Measurements from ENCODE around the gene UBE2QL1. TPM values are rescaled to one million over a fixed set of nuclear protein-coding genes. Genes with fewer than 3 reads are reported as not detected.
A peak's percentile ranks its signal among the peaks of the same experiment; 100 is the strongest.
"Not testable (repeated sequence)": the region's sequence is repeated elsewhere in the genome, so short reads cannot be mapped to it uniquely, and the experiment has no call there.

UBE2QL1 gene
- total RNA-seq, 1 donor, result under 0.01 TPM

- no peak for DNase-seq (ENCODE audit: low read depth in 2 of 3, low spot score in 2 of 3)
Observed at GRCh38 chr5:6494939-6495338, 46.3 kb downstream of the UBE2QL1 start.

GRCh38 chr5:6495433-6496206 is 47.0 kb downstream of the UBE2QL1 start:
- no peak for DNase-seq (ENCODE audit: low read depth in 2 of 3, low spot score in 2 of 3)

- no peak for DNase-seq (ENCODE audit: low read depth in 2 of 3, low spot score in 2 of 3)
Observed at GRCh38 chr5:6496207-6496584, 47.5 kb downstream of the UBE2QL1 start.

GRCh38 chr5:6496636-6497035 is 48.0 kb downstream of the UBE2QL1 start:
- DNase-seq (ENCODE audit: low read depth in 2 of 3, low spot score in 2 of 3), result no peak

GRCh38 chr5:6497262-6497661 is 48.6 kb downstream of the UBE2QL1 start:
- DNase-seq (ENCODE audit: low read depth in 2 of 3, low spot score in 2 of 3), result no peak

GRCh38 chr5:6498968-6499367 is 50.3 kb downstream of the UBE2QL1 start:
- DNase-seq (ENCODE audit: low read depth in 2 of 3, low spot score in 2 of 3), result no peak

- DNase-seq (ENCODE audit: low read depth in 2 of 3, low spot score in 2 of 3), result no peak
Observed at GRCh38 chr5:6501701-6502100, 53.0 kb downstream of the UBE2QL1 start.

- DNase-seq (ENCODE audit: low read depth in 2 of 3, low spot score in 2 of 3), result no peak
Observed at GRCh38 chr5:6502421-6502820, 53.8 kb downstream of the UBE2QL1 start.

- no peak for DNase-seq (ENCODE audit: low read depth in 2 of 3, low spot score in 2 of 3)
Observed at GRCh38 chr5:6503342-6503741, 54.7 kb downstream of the UBE2QL1 start.

- peak in 2 of 3 donors; percentile 56 to 67 for DNase-seq (ENCODE audit: low read depth in 2 of 3, low spot score in 2 of 3)
Observed at GRCh38 chr5:6504677-6505415, 56.2 kb downstream of the UBE2QL1 start.

GRCh38 chr5:6505416-6505755 is 56.7 kb downstream of the UBE2QL1 start:
- no peak for DNase-seq (ENCODE audit: low read depth in 2 of 3, low spot score in 2 of 3)

GRCh38 chr5:6505783-6506557 is 57.3 kb downstream of the UBE2QL1 start:
- no peak for DNase-seq (ENCODE audit: low read depth in 2 of 3, low spot score in 2 of 3)

- DNase-seq (ENCODE audit: low read depth in 2 of 3, low spot score in 2 of 3), result peak in 2 of 3 donors; percentile 31 to 50
Observed at GRCh38 chr5:6506611-6507010, 58.0 kb downstream of the UBE2QL1 start.

- DNase-seq (ENCODE audit: low read depth in 2 of 3, low spot score in 2 of 3), result no peak
Observed at GRCh38 chr5:6508931-6509330, 60.3 kb downstream of the UBE2QL1 start.

GRCh38 chr5:6510132-6510531 is 61.5 kb downstream of the UBE2QL1 start:
- DNase-seq (ENCODE audit: low read depth in 2 of 3, low spot score in 2 of 3), result no peak

- no peak for DNase-seq (ENCODE audit: low read depth in 2 of 3, low spot score in 2 of 3)
Observed at GRCh38 chr5:6510973-6511372, 62.3 kb downstream of the UBE2QL1 start.

GRCh38 chr5:6515812-6516211 is 67.2 kb downstream of the UBE2QL1 start:
- not testable (repeated sequence) for DNase-seq (ENCODE audit: low read depth in 2 of 3, low spot score in 2 of 3)

GRCh38 chr5:6516823-6517222 is 68.2 kb downstream of the UBE2QL1 start:
- no peak for DNase-seq (ENCODE audit: low read depth in 2 of 3, low spot score in 2 of 3)

- DNase-seq (ENCODE audit: low read depth in 2 of 3, low spot score in 2 of 3), result no peak
Observed at GRCh38 chr5:6517510-6517909, 68.9 kb downstream of the UBE2QL1 start.

GRCh38 chr5:6518298-6519057 is 69.8 kb downstream of the UBE2QL1 start:
- DNase-seq (ENCODE audit: low read depth in 2 of 3, low spot score in 2 of 3), result no peak

GRCh38 chr5:6520201-6520600 is 71.5 kb downstream of the UBE2QL1 start:
- DNase-seq (ENCODE audit: low read depth in 2 of 3, low spot score in 2 of 3), result no peak
